Lower leg skin (tissue), 3 donors: Measurements from ENCODE around the gene LARP1.

Experiments used
- CTCF ChIP-seq, 3 donors: fragments of 450-650 bp; IDR thresholded peaks; one replicate each; pipeline ENCODE4 v1.5.1; 2016; ENCODE audit warnings: antibody characterized with exemption in 3 of 3, mild to moderate bottlenecking in 3 of 3, moderate library complexity in 2 of 3
- POLR2A ChIP-seq, 2 donors: fragments of 450-650 bp; IDR thresholded peaks; one replicate each; pipeline ENCODE4 v1.6.1; 2016 to 2017; ENCODE audit warnings: antibody characterized with exemption in 2 of 2, mild to moderate bottlenecking in 1 of 2, moderate library complexity in 1 of 2

DNA sequence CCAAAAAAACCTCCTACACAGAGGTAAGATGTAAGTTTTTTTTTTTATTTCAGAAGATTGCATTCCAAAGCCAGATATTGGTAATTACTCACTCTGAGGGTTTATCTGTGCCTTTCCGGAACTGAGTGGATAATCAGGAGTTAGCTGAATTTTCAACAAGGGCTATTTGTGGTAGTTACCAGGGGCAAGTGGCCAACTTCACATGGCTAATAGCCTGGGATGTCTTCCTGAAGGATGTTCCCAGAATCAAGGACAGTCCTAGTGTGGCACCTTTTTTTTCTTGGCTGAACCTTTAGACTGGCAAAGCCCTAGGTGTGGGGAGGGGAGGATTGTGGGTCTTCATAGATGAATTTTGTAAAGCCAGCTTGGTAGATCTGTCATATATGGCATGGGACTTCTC lies 7.1 kb downstream of the LARP1 start:
- TF ChIP-seq CTCF (IDR thresholded peaks at IDR 0.05) = no peak
- TF ChIP-seq POLR2A (IDR thresholded peaks at IDR 0.05) = no peak
